HG02852 (cell line): Measurements from ENCODE around the gene RABGAP1L.
"Not testable (repeated sequence)": the region's sequence is repeated elsewhere in the genome, so short reads cannot be mapped to it uniquely, and the experiment has no call there.

Experiments used
- ATAC-seq: cut with Tn5 transposase; IDR thresholded peaks from one replicate; pipeline ENCODE4 v1.9.1; 2021; ENCODE audit warnings: mild to moderate bottlenecking, moderate library complexity; ENCODE audit not compliant: unreplicated experiment

Gene RABGAP1L

GRCh38 chr1:174159252-174160108 lies at the start of gene RABGAP1L:
TSS of gene RABGAP1L (plus strand) at chr1:174159520.
- peak; percentile 61 for ATAC-seq

- ATAC-seq = no peak
These were observed 49.3 kb upstream of the RABGAP1L start for GRCh38 chr1:174110053-174110452.

DNA sequence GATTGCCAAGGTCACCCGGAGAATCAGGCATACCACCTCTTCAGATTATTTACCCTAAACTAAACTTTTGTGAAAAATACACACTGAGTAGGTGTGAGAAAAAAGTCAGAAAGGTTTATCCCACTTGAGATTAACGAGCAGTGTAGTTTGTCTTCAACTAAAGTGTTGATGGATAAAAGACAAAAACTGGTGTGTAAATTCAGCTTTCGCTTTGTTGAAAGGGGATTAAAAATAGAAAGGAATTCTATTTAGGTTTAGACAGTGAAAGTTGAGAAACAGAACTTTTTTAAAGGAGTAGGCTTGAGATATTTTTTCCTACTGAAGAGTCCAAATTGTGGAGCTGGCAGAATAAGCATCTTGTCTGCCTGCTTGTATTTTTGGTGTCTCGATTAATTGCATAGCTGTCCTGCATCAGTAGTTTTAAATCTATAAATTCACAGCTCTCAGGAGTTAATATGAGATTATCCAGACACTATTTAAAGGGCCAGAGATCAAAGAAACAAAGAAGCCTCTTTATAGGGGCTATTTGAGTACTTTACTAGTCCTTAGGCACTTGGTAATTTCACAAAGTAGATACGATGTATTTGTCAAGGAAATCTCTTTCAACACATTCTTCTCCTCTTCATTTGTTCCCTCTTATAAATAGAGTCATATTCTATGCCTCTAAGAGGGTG lies 46.7 kb upstream of the RABGAP1L start:
- ATAC-seq = no peak

- ATAC-seq = no peak
These were observed 45.2 kb upstream of the RABGAP1L start for GRCh38 chr1:174114106-174114505.

DNA sequence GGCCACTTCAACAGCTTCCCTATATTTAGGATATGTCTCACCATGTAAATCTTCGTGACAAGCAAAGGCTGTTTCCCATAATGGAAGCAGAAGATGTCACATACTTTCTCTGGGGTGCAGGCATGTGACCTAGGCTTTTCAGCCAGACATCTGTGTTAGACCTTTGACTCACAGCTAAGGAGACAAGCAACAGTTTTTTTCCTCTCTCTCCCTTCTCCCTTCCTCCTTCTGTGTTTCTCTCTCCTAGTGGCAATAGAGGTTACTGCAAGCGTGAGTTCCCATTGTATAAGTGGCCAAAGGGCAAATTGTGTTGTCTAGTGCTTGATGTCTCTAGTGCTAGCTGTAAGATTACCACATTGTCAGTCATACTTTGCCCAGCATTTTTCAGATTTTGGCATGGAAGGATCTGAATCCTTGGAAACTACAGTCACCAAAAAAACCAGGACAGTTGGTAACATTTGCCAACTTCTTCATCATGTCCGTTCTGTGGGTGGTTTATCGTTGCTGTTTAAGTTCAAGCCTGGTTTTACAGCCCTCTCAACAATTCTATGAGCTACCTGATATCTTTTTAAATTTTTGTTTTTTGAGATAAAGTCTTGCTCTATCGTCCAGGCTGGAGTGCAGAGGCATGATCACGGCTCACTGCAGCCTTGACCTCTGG lies 44.4 kb upstream of the RABGAP1L start:
- ATAC-seq = peak; percentile 73

GRCh38 chr1:174116042-174116441 lies 43.3 kb upstream of the RABGAP1L start:
- no peak for ATAC-seq

DNA sequence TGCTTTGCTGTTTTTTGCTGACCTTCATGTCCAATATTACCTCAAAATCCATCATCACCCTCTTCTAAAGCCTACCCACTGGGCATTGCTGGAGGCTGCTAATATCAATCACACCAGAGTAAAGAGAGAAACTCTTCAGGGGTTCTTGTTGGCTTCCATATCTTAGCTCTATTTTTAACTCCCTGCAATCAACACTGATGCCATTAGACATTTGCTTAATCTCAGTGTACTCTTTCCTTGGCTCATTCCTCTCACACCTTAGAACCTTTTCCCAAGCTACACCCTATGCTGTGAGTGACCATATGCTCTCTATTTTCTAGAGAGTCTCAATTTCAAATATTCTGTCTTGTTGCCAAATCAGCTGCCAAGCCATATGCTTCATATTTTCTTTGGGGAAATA lies 40.6 kb upstream of the RABGAP1L start:
- no peak for ATAC-seq

GRCh38 chr1:174122318-174122717 lies 37.0 kb upstream of the RABGAP1L start:
- not testable (repeated sequence) for ATAC-seq

DNA sequence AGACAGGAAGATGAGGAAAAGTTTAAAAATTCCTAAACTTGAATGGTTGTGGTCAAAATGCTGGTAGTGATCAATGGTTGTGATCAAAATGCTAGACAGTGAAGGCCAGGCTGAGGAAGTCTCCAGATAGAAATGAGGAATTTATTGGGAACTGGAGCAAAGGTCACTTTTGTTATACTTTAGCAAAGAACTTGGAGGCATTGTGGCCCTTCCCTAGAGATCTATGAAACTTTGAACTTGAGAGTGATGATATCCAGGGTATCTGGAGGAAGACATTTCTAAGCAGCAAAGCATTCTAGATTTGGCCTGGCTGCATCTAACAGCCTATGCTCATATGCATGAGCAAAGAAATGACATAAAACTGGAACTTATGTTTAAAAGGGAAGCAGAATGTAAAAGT lies 35.5 kb upstream of the RABGAP1L start:
- no peak for ATAC-seq

DNA sequence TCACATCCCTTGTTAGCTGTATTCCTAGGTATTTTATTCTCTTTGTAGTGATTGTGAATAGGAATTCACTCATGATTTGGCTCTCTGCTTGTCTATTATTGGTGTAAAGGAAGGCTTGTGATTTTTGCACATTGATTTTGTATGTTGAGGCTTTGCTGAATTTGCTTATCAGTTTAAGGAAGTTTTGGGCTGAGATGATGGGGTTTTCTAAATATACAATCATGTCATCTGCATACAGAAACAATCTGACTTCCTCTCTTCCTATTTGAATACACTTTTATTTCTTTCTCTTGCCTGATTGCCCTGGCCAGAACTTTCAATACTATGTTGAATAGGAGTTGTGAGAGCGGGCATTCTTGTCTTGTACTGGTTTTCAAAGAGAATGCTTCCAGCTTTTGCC lies 32.1 kb upstream of the RABGAP1L start:
- ATAC-seq = not testable (repeated sequence)

- ATAC-seq = no peak
These were observed 28.2 kb upstream of the RABGAP1L start for GRCh38 chr1:174131032-174131638.

- ATAC-seq = peak; percentile 77
These were observed 25.2 kb upstream of the RABGAP1L start for GRCh38 chr1:174134003-174134659.

DNA sequence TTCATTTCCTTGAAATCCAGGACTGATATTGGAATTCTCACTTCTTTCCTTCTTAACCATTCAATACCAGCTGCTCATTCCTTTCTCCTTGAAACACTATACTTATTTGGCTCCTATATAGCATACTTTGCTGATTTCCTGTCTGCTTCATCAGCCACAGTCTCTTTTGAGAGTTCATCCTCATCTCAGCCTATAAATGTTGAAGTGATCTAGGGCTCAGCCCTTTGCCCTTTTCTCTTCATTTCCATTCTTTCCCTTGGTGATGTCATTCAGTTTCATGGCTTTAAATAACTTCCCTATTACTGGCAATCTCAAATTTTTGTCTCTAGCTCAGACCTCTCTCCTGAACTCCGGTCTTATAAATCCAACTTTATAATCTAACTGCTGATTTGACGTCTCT lies 24.1 kb upstream of the RABGAP1L start:
- ATAC-seq = no peak

DNA sequence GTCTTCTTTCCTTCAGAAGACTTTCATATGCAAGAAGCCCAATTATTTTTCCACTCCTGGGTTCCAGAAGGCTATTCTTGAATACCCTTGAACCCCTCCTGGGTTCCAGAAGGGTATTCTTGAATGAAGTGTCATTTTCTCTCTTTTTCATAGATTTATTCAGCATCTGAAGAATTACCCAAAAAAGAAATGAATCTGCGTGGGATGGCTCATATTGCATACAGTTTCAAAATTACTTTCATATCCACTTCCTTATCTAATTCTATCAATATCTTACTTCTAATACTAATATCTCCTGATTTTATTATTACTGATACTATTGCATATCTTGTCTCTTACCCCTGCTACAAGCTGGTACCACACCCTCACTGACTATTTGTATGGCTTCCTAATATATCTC lies 22.6 kb upstream of the RABGAP1L start:
- ATAC-seq = no peak

DNA sequence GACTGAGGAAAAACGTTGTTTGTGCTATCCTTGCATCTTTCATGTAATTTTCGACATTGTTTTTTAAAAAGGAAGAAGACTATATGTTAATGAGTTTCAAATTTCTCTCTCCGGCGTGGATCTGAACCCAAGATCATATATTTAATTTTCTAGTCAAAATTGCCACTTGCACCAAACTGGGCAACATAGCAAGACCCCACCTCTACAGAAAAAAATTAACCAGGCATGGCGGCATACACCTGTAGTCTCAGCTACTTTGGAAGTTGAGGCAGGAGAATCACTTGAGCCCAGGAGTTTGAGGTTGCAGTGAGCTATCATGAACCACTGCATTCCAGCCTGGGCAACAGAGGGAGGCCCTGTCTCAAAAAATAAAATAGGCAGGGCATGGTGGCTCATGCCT lies 16.5 kb upstream of the RABGAP1L start:
- ATAC-seq = no peak

DNA sequence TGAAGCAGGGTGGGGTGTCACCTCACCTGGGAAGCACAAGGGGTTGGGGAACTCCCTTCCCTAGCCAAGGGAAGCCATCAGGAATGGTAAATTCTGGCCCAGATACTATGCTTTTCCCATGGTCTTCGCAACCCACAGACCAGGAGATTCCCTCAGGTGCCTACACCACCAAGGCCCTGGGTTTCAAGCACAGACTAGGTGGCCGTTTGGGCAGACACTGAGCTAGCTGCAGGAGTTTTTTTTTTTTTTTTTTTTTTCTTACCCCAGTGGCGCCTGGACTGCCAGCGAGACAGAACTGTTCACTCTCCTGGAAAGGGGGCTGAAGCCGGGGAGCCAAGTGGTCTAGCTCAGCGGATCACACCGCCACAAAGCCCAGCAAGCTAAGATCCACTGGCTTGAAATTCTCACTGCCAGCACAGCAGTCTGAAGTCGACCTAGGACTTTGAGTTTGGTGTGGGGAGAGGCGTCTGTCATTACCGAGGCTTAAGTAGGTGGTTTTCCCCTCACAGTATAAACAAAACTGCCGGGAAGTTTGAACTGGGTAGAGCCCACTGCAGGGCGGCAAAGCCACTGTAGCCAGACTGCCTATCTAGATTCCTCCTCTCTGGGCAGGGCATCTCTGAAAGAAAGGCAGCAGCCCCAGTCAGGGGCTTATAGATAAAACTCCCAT lies 15.5 kb upstream of the RABGAP1L start:
- ATAC-seq = not testable (repeated sequence)

- not testable (repeated sequence) for ATAC-seq
These were observed 14.9 kb upstream of the RABGAP1L start for GRCh38 chr1:174144397-174144783.

DNA sequence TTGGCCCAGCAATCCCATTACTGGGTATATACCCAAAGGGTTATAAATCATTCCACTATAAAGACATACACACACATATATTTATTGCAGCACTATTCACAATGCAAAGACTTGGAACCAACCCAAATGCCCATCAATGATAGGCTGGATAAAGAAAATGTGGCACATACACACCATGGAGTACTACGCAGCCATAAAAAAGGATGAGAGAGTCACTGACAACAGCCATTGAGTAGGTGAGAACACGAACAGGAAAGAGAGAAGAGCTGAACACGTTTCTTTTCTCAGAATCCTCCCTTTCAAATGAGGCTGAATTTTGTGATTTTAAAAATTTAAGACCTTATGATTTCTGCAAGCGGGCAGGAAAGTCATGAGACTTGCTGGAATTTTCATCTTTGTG lies 10.1 kb upstream of the RABGAP1L start:
- no peak for ATAC-seq

- ATAC-seq = no peak
These were observed 8.8 kb upstream of the RABGAP1L start for GRCh38 chr1:174150499-174150898.

DNA sequence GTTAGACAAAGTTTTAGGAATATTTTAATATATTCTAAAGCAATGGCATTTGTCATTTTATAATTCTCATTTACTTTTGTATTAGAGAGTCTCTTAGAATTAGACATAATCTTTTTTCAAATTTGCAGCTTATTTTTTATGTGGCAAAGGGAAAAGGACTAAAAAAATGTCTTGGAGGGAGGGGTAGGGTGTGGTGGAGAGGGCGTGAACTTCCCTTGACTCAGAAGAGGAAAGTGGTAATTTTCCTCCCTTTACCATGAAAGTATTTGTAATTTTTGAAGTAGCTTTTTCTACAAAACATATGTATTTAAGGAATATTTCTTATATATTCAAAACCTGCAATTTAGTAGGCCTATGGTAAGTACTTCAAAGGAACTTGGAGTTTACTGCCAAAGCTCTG lies 6.9 kb upstream of the RABGAP1L start:
- ATAC-seq = no peak
